Stimulated activated CD8-positive, alpha-beta memory T cell treated with anti-CD3 and anti-CD28 coated beads, Interleukin-15, amount 100 ng/mL, for 24 hours (primary cell): Measurements from ENCODE around the gene YPEL3.
A peak's percentile ranks its signal among the peaks of the same experiment; 100 is the strongest.
"Not testable (repeated sequence)": the region's sequence is repeated elsewhere in the genome, so short reads cannot be mapped to it uniquely, and the experiment has no call there.

Experiments used
- DNase-seq: peaks from one replicate; pipeline ENCODE4 v3.0.0-alpha.2; 2020; ENCODE audit warnings: low read depth

YPEL3 gene

GRCh38 chr16:30116291-30117207 lies 20.5 kb upstream of the YPEL3 start:
- DNase-seq = no peak

DNA sequence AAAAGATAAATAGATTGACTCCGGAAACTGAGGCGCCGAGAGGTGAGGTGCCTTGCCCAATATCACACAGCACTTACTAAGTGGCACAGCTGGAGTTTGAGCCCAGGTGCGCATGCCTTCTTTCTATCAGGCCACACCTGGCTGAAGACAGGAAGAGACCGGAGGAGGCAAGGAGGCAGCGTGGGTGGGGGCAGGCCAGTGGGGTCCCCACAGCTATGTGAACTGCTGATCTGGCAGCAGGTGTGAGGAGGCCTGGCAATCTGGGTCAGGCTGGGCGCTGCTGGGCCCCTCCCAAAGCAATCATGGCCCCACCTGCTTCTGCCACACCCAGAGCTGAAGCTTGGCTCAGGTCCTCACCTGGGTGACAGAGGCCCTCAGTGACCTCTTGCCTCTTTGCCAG lies 19.2 kb upstream of the YPEL3 start:
- no peak for DNase-seq

DNA sequence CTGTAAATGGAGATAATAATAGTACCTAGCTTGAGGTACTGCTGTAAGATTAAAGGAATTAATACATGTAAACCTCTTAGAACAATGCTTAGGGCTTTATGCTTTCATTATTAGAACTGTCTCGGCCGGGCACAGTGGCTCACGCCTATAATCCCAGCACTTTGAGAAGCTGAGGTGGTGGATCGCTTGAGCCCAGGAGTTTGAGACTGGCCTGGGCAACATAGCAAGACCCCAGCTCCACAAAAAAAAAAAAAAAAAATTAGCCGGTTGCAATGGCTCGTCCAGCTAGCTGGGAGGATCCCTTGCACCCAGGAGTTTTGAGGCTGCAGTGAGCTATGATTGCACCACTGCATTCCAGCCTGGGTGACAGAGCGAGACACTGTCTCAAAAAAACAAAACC lies 18.8 kb upstream of the YPEL3 start:
- not testable (repeated sequence) for DNase-seq

DNA sequence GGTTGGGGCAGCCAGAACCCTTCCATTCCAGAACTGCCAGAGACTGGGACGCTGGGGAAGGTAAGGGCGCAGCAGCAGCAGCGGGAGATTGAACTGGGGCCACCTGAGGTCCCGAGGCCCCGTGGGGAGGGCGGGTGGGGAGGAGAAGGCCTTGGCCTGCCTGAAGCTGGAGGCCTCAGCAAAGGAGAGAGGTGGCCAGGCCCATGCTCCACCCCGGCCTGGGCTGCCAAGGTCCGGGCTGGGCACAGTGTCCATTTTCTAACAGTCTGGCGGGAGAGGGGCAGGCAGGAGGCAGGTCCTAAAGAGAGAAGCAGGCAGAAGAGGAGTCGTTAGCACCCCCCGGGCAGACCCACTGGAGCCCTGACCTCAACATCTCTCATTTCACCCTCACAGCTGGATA lies 18.4 kb upstream of the YPEL3 start:
- DNase-seq = no peak

DNA sequence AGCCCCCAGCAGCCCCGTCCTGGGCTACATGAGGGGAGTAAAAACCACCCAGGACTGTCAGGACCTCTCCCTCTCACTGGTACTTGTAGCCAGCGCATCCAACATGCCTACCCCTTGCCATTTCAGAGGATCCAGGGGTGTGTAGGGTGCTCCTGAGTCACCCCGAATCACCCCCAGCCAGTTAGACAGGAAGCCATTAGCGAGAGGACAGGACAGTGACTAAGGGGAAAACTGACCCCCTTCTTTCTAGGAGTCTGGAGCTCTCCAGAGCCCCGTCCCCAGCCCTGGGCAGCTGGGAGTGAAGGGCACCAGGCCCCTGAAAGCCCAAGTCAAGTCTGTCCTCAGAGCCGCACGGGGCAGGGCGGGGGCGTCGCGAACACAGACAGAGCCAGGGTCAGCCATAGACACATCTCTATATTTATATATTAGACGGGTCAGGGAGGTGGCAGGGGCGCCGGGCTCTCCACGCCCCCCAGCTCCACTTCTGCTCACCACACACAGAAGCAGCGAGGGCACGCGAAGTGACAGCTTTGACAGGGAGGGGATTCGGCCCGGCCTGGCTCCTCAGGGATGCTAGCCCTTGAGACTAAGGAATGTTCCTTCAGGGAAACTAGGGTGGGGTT lies 17.8 kb upstream of the YPEL3 start:
- no peak for DNase-seq

GRCh38 chr16:30113031-30113710 lies 17.2 kb upstream of the YPEL3 start, which contains the start of gene GDPD3:
GDPD3 (minus strand) TSS chr16:30113537; CDS start chr16:30113478, 59 bp downstream.
- DNase-seq = no peak

DNA sequence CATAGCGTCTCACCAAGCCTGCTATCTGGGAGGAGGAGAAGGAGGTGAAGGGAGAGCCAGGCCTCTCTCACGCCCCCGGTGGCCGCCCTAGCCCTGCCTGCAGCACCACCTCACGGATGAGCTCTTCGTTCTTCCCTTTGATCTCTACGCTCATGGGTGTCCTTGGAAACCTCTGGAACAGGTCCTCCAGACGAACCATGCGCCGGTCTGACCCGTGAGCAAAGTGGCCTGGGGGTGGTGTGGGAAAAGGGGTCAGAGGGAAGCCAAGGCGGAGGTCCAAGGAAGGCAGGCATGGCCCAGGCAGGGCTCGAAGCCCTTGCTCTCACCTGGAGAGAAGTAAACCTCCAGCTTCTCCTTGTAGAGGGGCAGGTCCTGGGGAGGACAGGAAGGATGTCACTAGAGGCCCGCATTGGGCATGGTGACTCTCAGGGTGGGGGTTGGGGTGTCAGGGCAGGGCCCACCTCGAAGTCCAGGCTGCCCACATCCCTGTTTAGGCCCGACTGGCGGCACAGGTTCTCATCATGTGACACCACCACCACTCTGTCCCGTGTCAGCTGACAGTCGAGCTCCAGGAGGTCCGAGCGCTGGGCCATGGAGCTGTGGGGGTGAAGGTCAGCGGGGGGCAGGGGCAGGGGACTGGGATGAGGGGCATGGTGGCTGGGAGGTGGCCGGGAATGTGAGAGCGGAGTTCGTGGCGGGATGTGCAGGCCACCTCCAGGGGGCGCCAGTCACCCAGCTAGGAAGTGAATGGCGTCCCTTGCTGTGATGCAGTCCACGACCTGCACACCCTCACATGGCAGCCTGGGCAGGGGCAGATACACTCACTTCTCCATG lies 16.4 kb upstream of the YPEL3 start:
- peak; percentile 54 for DNase-seq

DNA sequence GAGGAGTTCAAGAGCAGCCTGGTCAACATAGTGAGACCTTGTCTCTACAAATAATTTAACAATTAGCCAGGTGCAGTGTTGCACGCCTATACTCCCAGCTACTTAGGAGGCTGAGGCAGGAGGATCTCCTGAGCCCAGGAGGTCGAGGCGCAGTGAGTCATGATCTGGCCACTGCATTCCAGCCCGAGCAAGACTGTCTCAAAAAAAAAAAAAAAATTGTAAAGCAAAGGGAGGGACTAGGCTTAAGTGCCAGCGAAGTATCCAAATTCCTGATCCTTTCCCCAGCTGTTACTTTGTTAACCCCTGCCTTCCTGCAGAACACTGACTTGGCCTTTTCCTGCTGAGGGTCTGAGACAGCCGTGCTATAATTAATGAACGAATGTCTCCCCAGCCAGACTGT lies 14.6 kb upstream of the YPEL3 start:
- DNase-seq = no peak

DNA sequence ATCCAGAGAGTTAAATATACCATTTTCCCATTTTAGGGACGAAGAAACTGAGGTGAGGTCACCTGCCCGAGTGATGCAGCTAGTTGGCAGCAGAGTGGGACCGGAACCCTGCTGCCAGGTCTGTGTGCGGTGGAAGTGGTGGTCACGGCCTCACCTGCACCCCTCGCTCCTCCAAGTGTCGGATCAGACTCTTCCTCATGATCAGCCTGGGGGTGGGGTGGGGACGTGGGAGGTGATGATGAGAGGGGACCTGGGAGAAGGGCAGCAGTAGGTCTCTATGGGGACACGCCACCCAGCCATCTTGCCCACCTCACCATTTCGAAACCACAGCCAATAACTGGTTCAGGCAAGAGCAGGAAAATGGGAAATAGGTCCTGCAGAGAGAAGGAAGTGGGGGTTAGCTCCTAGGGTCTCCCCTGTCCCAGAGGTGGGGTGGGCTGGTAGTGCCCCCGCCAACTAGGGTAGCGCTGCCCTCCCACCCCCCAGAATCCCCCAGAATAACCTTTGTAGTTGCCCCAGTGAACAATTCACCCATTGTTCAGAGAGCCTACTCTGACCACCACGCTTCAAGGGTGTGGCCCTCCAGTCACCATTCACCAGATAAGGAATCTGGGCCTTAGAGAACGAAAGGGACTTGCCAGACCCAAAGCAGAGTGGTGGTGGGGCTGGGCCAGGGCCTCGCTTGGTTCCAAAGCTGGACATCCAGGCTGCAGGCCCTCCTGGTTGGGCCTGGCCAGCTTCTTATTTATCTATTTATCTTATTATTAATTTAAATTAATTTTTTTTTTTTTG lies 12.2 kb upstream of the YPEL3 start:
- no peak for DNase-seq

GRCh38 chr16:30104492-30104891 lies 8.5 kb upstream of the YPEL3 start:
- DNase-seq = no peak

DNA sequence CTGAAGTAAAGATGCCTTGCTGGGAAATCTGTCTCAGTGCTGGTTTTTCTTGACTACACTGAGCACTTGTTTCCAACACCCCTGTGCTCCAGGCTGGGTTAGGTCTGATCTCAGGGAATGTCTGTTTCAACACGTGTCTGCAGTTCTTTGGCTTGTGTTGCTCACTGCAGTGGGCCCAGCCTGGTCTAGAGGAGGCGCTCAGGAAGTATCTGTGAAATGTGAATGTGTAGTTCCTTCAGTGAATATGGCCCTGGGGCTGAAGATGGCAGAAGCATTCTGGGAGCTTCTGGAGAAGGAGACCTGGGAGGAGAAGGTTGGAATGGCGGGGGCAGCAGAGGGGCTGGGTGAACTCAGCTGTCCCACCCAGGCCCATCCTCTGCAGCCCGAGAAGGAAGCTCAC lies 8.1 kb upstream of the YPEL3 start:
- no peak for DNase-seq

GRCh38 chr16:30096862-30097563 lies 1.0 kb upstream of the YPEL3 start:
- DNase-seq = no peak

DNA sequence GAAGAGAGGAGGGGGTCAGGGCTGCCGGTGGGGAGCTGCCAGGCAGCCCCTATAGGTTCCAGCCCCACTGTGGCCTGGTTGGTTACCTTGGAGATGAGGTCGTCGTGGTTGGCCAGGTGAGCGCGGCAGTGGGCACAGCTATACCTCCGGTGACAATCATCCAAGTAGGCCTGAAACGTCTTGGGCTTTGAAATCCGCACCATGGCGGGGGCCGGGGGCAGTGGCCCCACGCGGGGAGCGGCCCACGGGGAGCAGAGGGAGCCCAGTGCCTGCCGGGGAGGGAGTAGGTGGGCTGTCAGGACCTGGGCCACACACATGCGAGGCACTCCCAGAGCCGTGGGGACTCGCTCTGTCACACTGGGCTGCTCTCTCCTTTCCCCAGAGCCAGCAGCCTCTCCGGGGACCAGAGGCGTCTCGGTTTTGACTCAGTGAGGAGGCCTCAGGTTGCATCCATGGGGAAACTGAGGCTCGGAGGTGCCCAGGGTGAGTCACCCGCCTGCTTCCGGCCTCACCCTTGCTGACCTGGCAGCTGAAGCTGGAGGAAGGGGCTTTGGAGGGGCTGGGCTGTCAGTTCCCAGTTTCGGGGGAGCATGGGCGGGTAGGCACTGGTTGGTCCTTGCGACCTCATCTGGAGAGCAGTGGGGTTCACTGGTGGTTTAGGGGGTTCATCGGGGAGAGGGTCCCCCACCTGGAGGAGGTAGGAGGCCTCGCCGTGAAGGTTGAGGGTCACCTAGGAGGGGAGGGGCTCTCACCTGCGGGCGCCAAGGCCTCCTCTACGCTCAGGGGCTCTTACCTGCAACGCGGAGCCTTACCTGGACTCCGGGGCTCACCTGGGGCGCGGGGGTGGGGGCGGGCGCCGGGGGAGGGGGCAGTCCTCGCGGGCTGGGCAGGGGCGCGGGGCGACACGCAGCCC lies 591 bp downstream of the YPEL3 start:
- DNase-seq = no peak

DNA sequence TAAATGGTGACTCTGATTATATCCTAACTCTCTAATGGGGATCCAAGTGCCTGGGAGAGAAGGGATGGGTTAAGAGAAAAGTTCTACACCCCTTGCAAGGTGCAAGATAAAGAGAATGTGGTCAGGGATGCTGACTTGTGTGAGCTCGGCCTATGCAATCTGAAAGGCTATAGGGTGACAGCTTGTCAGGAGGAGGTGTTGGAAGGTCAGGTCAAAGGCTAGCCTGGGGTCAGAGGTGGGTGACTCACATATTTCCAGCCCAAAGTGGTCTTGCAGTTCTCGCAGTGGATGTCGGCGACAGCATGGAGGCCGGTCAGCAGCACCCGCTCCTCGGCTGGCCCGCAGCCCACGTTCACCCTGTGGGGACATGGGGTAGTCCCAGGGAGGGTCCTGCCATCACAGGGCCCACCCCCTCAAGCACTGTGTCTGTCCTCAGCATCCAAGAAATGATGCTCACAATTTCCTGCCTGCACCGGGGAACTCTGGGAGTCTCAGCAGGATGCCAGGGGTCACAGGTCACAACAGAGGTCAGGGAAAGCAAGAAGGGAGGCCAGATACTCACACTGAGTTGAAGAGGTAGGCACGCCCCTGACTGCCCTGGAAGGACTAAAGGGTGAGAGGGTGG lies 1.4 kb downstream of the YPEL3 start:
- no peak for DNase-seq

DNA sequence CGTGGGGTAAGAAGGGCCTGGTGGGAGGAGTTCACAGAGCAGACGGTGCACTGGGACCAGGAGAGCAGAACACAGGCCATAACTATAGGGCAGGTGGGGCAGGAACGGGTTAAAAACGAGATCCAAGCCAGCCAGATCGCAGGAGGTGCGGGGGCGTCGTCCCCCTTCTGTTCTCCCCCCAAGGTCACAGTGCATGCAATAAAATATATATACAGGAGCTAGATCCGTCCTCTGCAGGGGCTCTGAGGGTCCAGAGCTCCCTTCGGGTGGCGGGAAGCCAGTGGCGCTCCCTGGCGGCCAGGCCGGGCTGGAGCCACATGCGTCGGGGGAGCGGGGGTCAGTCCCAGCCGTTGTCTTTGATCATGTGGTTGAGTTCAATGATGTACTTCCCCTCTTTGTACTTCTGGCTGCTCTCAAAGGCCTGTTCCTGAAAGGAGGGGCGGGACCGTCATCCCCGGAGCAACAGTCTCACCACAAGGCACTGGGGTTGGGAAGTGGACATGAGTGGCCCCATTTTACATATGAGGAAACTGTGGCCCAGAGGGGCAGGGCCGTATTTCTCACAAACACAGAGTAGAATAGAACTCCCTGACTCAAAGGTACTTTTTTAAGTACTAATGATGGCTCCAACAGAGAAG lies 3.5 kb downstream of the YPEL3 start:
- no peak for DNase-seq

- peak; percentile 82 for DNase-seq
Observed at GRCh38 chr16:30091474-30092372, 4.3 kb downstream of the YPEL3 start, which contains the start of gene TBX6. TBX6 (minus strand) TSS chr16:30091924; CDS start chr16:30091193, 731 bp downstream.

DNA sequence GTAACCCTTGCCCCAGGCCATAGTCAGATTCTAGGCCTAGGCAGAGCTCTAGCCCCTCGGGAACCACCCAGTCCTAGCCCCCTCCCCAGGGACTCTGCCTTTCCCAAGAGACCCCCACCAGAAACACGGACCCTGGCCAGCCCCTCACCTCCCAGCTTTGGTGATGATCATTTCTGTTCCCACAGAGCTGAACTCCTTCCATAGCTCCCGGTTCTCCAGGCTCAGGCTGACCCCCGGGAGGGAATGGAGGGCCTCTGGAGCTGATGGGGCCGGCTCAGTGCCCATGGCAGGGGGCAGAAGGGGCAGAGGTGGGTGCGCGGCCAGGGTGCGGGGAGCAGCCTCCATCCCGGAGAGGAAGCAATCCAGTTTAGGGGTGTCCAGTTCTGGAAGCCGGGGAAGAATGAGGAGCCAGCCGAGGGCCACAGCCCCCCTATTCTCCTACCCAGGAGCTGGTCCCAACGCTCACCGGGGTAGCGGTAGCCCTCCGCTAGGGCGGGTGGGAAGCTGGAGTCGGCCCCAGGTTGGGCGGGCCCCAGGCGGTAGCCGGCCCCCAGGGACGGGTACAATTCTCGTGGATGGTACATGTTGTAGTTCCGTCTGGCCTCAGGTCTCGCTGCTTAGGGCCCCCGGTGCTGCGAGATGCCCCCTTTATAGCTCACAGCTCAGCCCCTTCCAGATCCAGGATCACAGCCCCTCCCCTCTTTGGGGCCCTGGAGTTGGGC lies 5.2 kb downstream of the YPEL3 start:
- DNase-seq = no peak
